ENCODE data around the gene FAM200B. TPM values are rescaled to one million over a fixed set of nuclear protein-coding genes. Genes with fewer than 3 reads are reported as not detected.
A peak's percentile ranks its signal among the peaks of the same experiment; 100 is the strongest.

The FAM200B gene
- total and polyA plus RNA-seq, 2 experiments from 2014 or later, result 34.4 to 88.0 TPM

GRCh38 chr4:15653864-15654592 is 27.6 kb upstream of the FAM200B start (continued):
- TF ChIP-seq, protein P1, sequence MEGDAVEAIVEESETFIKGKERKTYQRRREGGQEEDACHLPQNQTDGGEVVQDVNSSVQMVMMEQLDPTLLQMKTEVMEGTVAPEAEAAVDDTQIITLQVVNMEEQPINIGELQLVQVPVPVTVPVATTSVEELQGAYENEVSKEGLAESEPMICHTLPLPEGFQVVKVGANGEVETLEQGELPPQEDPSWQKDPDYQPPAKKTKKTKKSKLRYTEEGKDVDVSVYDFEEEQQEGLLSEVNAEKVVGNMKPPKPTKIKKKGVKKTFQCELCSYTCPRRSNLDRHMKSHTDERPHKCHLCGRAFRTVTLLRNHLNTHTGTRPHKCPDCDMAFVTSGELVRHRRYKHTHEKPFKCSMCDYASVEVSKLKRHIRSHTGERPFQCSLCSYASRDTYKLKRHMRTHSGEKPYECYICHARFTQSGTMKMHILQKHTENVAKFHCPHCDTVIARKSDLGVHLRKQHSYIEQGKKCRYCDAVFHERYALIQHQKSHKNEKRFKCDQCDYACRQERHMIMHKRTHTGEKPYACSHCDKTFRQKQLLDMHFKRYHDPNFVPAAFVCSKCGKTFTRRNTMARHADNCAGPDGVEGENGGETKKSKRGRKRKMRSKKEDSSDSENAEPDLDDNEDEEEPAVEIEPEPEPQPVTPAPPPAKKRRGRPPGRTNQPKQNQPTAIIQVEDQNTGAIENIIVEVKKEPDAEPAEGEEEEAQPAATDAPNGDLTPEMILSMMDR (conservative IDR thresholded peaks at IDR 0.05; ENCODE audit: low read depth in 2 of 2), result no peak
- TF ChIP-seq CREB1 (CRISPR knock-in tag; IDR thresholded peaks at IDR 0.05; ENCODE audit: low read depth) (no peak), EZH2 (IDR thresholded peaks at IDR 0.05; ENCODE audit: low read depth, unreplicated experiment) (no peak), NANOG (IDR thresholded peaks at IDR 0.05; ENCODE audit: borderline replicate concordance) (no peak), ZNF331 (CRISPR knock-in tag; IDR thresholded peaks at IDR 0.05; ENCODE audit: low read depth) (no peak), POLR2AphosphoS5 (IDR thresholded peaks at IDR 0.05; ENCODE audit: low read depth) (no peak)
- TF ChIP-seq, protein P2, sequence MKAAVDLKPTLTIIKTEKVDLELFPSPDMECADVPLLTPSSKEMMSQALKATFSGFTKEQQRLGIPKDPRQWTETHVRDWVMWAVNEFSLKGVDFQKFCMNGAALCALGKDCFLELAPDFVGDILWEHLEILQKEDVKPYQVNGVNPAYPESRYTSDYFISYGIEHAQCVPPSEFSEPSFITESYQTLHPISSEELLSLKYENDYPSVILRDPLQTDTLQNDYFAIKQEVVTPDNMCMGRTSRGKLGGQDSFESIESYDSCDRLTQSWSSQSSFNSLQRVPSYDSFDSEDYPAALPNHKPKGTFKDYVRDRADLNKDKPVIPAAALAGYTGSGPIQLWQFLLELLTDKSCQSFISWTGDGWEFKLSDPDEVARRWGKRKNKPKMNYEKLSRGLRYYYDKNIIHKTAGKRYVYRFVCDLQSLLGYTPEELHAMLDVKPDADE (IDR thresholded peaks at IDR 0.05), result no peak

GRCh38 chr4:15654593-15655222 is 26.9 kb upstream of the FAM200B start:
- peak; percentile 64 for DNase-seq (ENCODE audit: low spot score)
- peak overlapping the region; percentile 100 for H3K27ac Mint-ChIP-seq
- no peak overlapping the region for H2AFZ ChIP-seq
- peaks cover 18% of the 10 kb centered on the region; the same call in 1 of the 2 replicates for H3K4me1 ChIP-seq (ENCODE audit: insufficient read depth)
- H3K4me3 Mint-ChIP-seq, result peak overlapping the region; percentile 96
- no peaks in the 10 kb centered on the region for H3K9me2 ChIP-seq (ENCODE audit: insufficient read depth)
- H4K20me1 ChIP-seq (replicated peaks; ENCODE audit: insufficient read depth), result no peaks in the 10 kb centered on the region
- H3K27me3 Mint-ChIP-seq (ENCODE audit: insufficient read depth, low read depth, poor library complexity), result peaks cover 18% of the 10 kb centered on the region
- peak overlapping the region; percentile 66 for H3K4me3 ChIP-seq
- H3K27ac ChIP-seq (ENCODE audit: low read depth), result peak overlapping the region; percentile 85
- H3K36me3 Mint-ChIP-seq (ENCODE audit: low read depth), result peaks cover 3% of the 10 kb centered on the region; the same call in 2 of the 3 replicates
- H3K4me2 ChIP-seq, result peak overlapping the region; percentile 83
- peak; percentile 53 for ATAC-seq
- H3K4me1 Mint-ChIP-seq, result peaks cover 39% of the 10 kb centered on the region
- no peaks in the 10 kb centered on the region for H3K27me3 ChIP-seq (ENCODE audit: insufficient read depth)
- H3K79me2 ChIP-seq (replicated peaks; ENCODE audit: insufficient read depth), result peaks cover 45% of the 10 kb centered on the region
- H3K36me3 ChIP-seq (ENCODE audit: insufficient read depth), result peaks cover 7% of the 10 kb centered on the region; the same call in 1 of the 2 replicates
- no peaks in the 10 kb centered on the region for H3F3A ChIP-seq (replicated peaks; ENCODE audit: low read depth)
- no peaks in the 10 kb centered on the region for H3K9me3 Mint-ChIP-seq
- no peak for TF ChIP-seq CREB1 (CRISPR knock-in tag; IDR thresholded peaks at IDR 0.05; ENCODE audit: low read depth)
- TF ChIP-seq STAT1 (IDR thresholded peaks at IDR 0.05; ENCODE audit: unreplicated experiment), result no peak
- TF ChIP-seq ZNF114 (CRISPR knock-in tag; IDR thresholded peaks at IDR 0.05), result no peak
- TF ChIP-seq, protein P1 (conservative IDR thresholded peaks at IDR 0.05; ENCODE audit: low read depth in 2 of 2), result no peak
- TF ChIP-seq EZH2 (IDR thresholded peaks at IDR 0.05; ENCODE audit: low read depth, unreplicated experiment), result no peak
- TF ChIP-seq POLR2AphosphoS5 (IDR thresholded peaks at IDR 0.05; ENCODE audit: low read depth), result no peak
- no peak for TF ChIP-seq EZH2phosphoT487 (IDR thresholded peaks at IDR 0.05; ENCODE audit: unreplicated experiment)
- no peak for TF ChIP-seq ZNF331 (CRISPR knock-in tag; IDR thresholded peaks at IDR 0.05; ENCODE audit: low read depth)
- TF ChIP-seq, protein P2 (IDR thresholded peaks at IDR 0.05), result no peak

Data from GM23338 (cell line).